GM10266 (cell line): ENCODE results near the gene BBOX1.
"Not testable (repeated sequence)": the region's sequence is repeated elsewhere in the genome, so short reads cannot be mapped to it uniquely, and the experiment has no call there.

Source experiments
- DNase-seq: peaks from one replicate; pipeline ENCODE4 v3.0.0; 2012; ENCODE audit errors: extremely low spot score
- TF ChIP-seq, protein P1 (sequence below): IDR thresholded peaks from 2 replicates; pipeline ENCODE4 v1.5.1; 2012; ENCODE audit warnings: mild to moderate bottlenecking, low read depth; ENCODE audit not compliant: control insufficient read depth, insufficient read depth; ENCODE audit errors: missing control alignments

Gene BBOX1

DNA sequence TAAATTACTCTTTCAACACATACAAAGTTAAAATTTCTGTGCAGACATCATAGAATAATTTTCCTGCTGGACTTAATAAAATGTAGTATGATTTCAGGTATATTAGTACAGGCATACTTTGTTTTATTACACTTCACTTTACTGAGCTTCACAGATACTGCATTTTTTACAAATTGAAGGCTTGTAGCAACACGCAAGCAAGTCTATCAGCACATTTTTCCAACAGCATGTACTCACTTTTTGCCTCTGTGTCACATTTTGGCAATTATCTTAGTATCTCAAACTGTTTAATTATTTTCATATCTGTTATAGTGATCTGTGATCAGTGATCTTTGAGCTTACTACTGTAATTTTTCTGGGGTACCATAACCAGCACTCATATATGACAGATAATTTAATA is 44.5 kb downstream of the BBOX1 start:
- TF ChIP-seq, protein P1, sequence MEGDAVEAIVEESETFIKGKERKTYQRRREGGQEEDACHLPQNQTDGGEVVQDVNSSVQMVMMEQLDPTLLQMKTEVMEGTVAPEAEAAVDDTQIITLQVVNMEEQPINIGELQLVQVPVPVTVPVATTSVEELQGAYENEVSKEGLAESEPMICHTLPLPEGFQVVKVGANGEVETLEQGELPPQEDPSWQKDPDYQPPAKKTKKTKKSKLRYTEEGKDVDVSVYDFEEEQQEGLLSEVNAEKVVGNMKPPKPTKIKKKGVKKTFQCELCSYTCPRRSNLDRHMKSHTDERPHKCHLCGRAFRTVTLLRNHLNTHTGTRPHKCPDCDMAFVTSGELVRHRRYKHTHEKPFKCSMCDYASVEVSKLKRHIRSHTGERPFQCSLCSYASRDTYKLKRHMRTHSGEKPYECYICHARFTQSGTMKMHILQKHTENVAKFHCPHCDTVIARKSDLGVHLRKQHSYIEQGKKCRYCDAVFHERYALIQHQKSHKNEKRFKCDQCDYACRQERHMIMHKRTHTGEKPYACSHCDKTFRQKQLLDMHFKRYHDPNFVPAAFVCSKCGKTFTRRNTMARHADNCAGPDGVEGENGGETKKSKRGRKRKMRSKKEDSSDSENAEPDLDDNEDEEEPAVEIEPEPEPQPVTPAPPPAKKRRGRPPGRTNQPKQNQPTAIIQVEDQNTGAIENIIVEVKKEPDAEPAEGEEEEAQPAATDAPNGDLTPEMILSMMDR: no peak
- DNase-seq: no peak

DNA sequence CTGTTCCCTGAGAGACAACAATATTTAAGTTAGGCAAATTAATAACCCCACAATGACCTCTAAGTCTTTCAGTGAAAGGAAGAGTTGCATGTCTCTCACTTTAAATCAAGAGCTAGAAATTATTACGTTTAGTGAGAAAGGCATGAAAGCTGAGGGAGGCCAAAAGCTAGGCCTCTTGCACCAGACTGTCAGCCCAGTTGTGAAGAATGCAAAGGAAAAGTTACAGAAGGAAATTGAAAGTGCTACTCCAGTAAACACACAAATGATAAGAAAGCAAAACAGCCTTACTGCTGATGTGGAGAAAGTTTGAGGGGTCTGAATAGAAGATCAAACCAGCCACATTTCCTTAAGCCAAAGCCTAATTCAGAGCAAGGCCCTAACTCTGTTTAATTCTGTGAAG is 45.0 kb downstream of the BBOX1 start:
- TF ChIP-seq, protein P1: no peak
- DNase-seq: no peak

DNA sequence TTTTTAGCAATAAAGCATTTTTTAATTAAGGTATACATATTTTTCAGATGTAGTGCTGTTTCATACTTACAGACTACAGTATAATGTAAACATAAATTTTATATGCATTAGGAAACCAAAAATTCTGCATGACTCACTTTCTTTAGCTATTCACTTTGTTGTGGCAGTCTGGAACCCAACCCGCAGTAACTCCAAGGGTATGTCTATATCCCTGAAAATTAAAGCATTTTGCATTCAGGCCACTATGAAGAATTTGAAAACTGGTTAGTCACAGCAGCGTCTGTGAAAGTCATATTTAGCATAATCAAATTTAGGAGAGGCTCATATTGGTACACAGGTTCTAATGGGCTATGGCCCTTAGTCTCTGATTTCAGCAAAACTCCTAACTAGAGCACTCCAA is 46.8 kb downstream of the BBOX1 start:
- no peak for DNase-seq
- TF ChIP-seq, protein P1: no peak

DNA sequence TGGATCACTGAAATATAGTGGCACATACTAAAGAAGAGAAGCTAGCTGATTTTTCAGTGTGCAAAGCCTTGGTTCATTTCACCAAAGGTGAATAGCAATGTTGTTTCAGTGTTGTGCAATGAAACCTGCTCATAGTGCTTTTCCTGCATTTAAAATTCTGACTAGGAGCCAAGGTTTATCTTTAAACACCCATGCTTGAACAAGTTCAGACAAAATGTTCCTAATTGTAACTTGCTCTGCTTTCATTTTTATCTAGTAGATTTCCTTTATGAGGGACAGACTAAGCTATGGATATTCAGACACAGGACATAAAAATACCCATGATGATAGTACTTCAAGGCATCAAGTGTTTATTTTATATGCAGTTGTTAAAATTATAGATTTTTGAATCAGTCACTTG is 47.7 kb downstream of the BBOX1 start:
- TF ChIP-seq, protein P1: no peak
- no peak for DNase-seq

DNA sequence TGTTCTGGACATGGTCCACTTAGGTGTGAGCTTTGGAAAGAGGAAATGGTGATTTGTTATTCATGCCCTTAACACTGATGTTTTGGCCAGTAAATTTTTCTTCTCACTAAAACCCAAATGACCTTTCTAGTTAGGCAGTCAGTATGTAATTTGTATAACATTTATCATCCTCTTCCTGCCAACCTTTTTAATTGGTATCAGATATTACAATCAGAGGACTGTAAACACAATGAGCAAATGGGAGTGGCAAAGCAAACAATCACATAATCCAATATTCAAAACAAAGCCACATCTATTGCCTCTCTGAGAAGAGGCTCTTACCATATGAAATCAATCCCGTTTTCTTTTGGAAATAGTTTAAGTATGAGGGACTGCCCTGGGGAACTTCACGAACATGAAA is 49.1 kb downstream of the BBOX1 start:
- no peak for DNase-seq
- TF ChIP-seq, protein P1: no peak

DNA sequence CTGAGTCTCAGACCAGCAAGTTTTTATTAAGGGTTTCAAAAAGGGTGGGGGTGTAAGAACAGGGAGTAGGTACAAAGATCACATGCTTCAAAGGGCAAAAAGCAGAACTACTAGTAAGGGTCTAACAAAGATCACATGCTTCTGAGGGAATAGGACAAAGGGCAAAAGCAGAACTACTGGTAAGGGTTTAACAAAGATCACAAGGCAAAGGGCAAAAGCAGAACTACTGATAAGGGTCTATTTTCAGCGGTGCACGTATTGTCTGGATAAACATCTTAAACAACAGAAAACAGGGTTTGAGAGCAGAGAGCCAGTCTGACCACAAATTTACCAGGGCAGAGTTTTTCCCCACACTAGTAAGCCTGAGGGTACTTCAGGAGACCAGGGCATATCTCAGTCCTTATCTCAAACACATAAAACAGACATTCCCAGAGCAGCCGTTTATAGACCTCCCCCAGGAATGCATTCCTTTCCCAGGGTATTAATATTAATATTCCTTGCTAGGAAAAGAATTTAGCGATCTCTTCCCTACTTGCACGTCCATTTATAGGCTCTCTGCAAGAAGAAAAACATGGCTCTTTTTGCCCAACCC is 49.8 kb downstream of the BBOX1 start:
- DNase-seq: not testable (repeated sequence)

DNA sequence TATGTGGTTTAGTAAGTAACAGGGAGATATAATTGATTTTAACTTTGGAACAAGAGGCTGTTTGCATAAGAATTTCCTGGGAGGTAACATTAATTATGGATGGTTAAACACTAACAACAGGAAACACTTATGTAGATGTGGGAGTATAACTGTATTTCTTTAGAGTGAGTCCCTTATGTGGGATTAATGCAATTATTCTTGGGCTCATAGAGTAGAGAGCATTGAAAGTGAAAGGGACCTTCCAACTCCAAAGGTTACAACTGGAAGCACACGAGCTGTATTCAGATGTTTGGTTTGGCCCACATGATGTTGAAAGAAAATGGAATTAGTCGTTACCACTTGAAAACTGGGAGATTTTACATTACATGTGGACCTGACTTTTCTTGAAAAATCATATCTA is 53.5 kb downstream of the BBOX1 start:
- no peak for DNase-seq
- TF ChIP-seq, protein P1: no peak

DNA sequence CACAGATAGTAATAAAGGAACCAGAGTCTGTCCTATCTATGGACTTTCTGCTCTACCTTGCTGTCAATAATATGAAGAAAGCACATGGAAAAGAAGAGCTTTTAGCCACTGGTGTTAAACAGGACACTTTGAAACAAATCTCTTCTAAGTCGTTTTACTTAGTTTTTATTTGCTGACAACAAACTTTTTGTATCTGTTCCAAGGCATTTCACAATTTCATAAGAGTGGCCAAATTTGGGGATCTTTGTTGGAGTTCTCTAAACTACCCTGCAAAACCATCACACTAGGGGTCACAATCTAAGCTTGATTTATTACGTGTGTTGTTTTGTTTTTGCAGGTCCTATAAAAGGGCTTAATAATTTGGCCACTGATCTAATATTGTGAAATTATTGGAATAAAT is 54.4 kb downstream of the BBOX1 start:
- no peak for DNase-seq
- TF ChIP-seq, protein P1: no peak
